ENCODE results near the gene ZNF8.

- no peak for TF ChIP-seq CTCF (IDR thresholded peaks at IDR 0.05)
- TF ChIP-seq POLR2A (IDR thresholded peaks at IDR 0.05), result no peak
These were observed 21.9 kb downstream of the ZNF8 start for GRCh38 chr19:58300620-58301019.
